LNCaP clone FGC (cell line): ENCODE measurements around the gene ARHGEF4.
"Not testable (repeated sequence)": the region's sequence is repeated elsewhere in the genome, so short reads cannot be mapped to it uniquely, and the experiment has no call there.

Source experiments
- DNase-seq: peaks from one replicate; pipeline ENCODE4 v3.0.0-alpha.2; 2011; ENCODE audit warnings: low read depth
- H3K4me3 ChIP-seq: 2 replicates; pipeline ENCODE4 v1.5.1; 2011; ENCODE audit warnings: mild to moderate bottlenecking, low read depth, low read length, control low read depth
- CTCF ChIP-seq: IDR thresholded peaks from 2 replicates; pipeline ENCODE4 v1.5.1; 2012; ENCODE audit warnings: mild to moderate bottlenecking; ENCODE audit not compliant: control insufficient read depth, insufficient read depth; ENCODE audit errors: extremely low read depth

The ARHGEF4 gene

GRCh38 chr2:131058214-131058843 lies 221.6 kb downstream of the ARHGEF4 start:
- TF ChIP-seq CTCF, result no peak
- DNase-seq, result no peak
- no peak overlapping the region for H3K4me3 ChIP-seq

GRCh38 chr2:131058920-131059319 lies 222.2 kb downstream of the ARHGEF4 start:
- TF ChIP-seq CTCF, result no peak
- no peak for DNase-seq
- no peak overlapping the region for H3K4me3 ChIP-seq

DNA sequence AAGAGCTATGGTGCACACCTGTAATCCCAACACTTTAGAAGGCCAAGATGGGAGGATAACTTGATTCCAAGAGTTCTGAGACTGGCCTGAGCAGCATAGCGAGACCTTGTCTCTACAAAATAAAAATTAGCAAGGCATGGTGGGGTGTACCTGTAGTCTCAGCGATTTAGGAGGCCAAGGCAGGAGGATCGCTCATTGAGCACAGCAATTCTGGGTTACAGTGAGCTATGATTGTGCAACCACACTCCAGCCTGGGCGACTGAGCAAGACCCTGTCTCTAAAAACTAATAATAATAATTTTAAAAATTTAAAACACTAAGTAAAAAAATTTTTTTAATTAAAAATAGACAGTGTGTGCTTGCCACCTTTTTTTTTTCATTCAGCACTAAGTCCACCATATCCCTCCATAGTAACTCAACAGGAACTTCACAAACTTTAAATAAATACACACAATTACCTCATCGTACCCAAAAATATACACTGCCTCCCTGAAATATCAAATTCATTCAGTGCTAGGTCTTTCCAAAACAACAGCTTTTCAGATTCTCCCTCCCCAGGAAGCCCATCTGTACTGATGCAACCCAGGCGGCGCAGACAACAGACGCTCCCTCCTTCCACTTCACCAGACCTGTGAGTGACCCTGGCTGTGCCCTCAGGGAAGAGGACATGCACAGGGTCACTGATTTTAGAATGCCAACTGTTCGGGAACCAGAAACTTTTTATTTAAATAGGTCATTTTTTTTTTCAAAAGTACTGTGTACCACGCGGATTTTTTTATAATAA lies 227.0 kb downstream of the ARHGEF4 start:
- DNase-seq, result no peak
- TF ChIP-seq CTCF, result no peak
- no peak overlapping the region for H3K4me3 ChIP-seq

GRCh38 chr2:131064589-131065512 lies 228.1 kb downstream of the ARHGEF4 start:
- no peak for DNase-seq
- no peak for TF ChIP-seq CTCF
- no peak overlapping the region for H3K4me3 ChIP-seq

- TF ChIP-seq CTCF, result no peak
- DNase-seq, result no peak
- no peak overlapping the region for H3K4me3 ChIP-seq
These were observed 230.9 kb downstream of the ARHGEF4 start for GRCh38 chr2:131067465-131068125.

DNA sequence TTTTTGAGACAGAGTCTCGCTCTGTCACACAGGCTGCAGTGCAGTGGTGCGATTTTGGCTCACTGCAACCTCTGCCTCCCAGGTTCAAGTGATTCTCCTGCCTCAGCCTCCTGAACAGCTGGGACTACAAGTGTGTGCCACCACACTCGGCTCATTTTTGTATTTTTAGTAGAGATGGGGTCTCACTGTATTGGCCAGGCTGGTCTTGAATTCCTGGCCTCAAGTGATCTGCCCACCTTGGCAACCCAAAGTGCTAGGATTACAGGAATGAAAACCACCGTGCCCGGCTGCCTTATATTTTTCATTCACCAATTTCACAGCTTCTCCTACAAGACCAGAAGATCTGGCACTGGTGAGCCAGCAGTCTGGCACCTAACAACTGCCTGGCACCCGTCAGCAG lies 231.5 kb downstream of the ARHGEF4 start:
- DNase-seq, H3K4me3 ChIP-seq: not testable (repeated sequence)

- not testable (repeated sequence) for DNase-seq, H3K4me3 ChIP-seq
These were observed 238.9 kb downstream of the ARHGEF4 start for GRCh38 chr2:131075578-131075977.
